Stimulated activated CD4-positive, alpha-beta T cell treated with anti-CD3 and anti-CD28 coated beads, Interleukin-2, amount 100 ng/mL, for 24 hours (primary cell): ENCODE measurements around the gene VEZF1.
"Not testable (repeated sequence)": the region's sequence is repeated elsewhere in the genome, so short reads cannot be mapped to it uniquely, and the experiment has no call there.

Experiments used
- DNase-seq, 2 donors: peaks; one replicate each; pipeline ENCODE4 v3.0.0-alpha.2; 2020

The VEZF1 gene

DNA sequence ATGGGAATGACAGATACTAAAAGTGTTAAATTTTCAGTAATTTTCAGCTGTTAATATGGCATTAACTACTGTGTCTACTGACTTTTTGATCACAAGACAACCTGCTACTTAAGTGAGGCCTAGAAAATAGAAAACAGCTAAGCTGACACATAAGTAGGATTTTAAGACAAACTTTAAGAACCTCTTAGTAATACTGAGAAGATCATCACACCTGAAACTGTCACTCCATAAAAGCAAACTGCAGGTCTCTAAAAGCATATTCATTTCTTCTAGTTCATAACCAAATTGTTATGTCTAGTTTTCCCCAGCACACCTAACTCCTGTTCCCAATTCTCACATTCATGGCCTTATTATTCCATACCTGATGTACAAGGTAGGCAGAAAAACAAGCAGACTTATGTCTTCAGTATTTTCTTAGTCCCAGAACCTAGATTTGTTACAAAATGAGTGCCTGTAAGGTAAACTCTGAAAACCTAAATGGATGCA lies 11.0 kb upstream of the VEZF1 start:
- DNase-seq = no peak

GRCh38 chr17:57997085-57997809 lies 9.2 kb upstream of the VEZF1 start:
- no peak for DNase-seq

DNA sequence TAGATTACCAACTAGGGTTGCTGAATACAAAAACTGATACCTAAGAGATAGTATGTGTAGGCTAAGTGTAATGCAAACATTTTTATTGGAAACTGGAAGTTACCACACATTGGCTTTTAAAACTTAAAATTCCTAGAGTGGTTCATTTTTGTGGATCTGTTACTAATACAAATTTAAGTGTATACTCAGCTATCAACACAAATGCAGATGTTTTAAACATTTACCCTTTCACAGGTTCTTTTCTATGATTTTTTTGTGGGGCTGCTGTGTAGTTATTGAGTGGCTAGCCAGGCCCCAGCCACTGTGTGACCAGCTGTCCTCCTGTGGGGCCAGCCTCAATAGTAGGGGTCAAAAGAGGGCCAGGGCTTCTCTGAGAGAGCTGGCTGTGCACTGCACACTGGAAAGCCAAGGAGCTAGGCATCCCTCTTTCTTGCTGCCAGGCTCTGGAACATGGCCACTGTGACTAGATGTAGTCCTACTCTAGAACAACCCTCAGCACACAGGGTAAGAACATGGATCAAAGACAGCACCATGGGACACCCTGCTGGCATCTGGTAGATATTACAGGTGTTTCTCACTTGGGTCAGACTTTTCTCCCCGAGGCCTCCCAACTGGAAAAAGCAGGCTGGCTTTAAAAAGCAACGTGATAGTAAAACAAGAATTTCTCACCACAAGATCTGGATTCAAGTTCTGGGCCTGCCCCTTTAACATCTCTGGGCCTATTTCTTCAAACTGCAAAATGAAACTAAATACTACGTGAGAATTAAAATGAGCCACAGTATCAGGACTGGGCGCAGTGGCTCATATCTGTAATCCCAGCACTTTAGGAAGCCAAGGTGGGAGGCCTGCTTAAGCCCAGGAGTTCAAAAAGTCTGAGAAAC lies 7.3 kb upstream of the VEZF1 start:
- peak; percentile 57 to 63 for DNase-seq

DNA sequence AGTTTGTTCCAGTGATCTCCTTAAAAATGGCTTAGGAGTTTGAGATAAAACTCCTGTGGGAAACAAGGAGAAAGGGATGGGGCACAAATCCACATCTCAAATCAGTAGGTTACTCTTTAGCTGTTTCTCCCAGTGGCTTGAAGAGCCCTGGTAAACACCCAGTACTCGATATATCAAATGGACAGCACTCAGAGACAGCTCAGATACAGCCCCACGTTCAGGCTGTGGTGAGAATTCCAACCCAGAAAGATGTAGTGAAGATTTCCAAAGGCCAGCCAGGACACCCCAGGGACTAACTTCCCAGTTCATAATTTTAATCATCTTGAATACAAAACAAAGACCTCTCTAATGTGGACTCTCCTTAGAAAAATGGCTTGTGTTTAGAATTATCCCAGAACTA lies 6.4 kb upstream of the VEZF1 start:
- no peak for DNase-seq

DNA sequence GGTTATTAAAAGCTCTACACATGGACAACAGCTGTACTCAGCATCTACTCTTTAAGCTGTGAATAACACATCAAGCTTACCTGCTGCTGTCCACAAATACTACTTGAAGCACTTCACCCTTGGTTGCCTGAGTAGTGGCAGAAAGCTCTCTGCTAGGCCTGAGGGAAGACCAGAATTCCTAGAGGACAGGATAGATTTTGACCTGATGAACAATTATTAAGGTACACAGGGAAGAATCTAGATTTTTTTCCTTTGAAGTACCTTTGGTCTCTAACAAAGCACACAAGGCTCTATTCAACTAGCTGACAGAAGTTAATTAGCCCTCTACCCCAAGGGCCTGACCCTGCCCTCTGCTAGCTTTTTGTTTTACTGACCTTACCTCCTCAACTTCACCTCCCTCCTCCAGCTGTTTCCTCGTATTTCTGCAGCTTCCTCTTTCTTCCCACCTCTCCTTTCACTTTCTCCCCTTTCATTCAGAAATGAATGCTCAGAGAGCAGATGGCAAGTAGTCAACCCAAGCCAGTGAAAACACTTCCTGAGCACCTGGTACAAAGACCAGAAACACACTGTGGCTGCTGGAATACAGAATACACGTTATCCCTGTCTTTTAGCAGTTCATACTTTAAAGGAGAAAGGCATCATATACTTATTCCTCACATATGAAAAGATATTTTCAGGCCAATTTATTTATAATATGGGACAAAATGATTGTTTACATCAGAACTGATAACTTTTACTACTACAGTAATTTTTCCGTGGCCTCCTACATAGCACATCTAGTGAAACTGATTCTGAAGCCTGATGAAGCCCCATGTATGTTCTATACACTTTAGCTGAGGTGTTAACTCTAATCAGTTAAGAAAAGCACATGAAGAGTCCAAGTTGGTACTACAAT lies 5.7 kb upstream of the VEZF1 start:
- DNase-seq = no peak

GRCh38 chr17:57991537-57991936 lies 3.5 kb upstream of the VEZF1 start:
- DNase-seq = no peak

DNA sequence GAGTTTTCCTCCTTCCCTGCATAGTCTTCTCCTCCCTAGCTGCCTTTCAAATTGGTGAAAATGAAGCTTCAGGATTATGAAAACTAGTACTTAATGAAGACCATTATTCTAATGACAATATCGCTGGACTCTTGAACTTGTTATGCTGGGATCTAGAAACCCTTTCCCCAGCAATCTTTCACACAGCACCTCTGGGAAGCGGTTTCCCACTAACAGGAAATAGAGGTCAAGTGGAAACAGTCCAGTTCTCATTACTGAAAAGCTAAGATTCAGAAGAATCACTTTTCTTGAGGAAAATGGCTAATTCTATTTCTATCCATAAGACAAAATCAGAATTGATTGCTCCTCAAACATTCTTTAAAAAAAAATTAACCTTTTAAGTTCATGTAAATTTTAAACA lies 2.0 kb upstream of the VEZF1 start:
- DNase-seq = no peak

DNA sequence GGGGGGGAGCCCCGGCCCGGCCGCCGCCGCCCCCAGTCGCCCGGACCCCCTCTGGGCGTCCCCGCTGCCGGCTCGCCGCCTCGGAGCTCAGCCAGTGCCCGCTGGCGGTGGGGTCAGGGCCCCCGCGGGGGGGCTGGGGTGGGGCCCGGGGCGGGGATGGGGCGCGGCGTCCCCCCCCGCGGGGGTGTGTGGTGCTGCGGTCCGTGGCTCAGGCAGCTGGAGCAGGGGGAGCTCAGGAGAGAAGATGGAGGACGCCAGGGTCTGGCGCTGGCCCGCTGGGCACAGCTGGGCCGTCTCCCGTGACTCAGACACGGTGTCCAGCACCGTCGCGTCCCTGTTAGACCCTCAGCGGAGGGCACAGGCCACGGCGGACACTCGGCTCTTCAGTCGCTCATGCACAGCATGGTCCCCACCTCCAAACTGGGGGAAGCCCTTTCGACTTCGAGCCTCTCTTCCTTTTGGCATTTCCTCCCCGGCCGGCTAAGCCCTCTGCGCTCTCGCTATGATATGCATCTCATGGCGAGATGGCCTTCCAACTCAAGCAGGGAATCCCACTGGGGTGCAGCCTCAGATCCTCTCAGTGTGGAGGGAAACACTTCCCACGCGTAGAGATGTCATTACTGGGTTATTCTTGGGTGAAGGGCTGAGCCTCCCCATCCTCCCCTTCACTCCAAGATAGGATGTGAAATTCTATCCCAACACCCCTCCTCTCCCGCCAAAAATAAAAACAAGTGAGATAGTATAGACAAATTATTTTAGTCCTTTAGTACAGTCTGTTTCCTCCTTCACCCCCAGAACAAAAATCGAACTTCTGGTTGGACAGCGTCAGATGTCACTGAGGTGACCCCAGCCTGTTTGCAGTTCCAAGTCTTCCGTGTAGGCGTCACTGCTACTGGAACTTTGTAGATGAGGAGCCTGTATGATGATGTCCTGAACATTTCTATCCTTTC lies 522 bp upstream of the VEZF1 start:
- peak; percentile 70 for DNase-seq

GRCh38 chr17:57986841-57987580 lies 1.0 kb downstream of the VEZF1 start:
- peak; percentile 44 to 47 for DNase-seq

DNA sequence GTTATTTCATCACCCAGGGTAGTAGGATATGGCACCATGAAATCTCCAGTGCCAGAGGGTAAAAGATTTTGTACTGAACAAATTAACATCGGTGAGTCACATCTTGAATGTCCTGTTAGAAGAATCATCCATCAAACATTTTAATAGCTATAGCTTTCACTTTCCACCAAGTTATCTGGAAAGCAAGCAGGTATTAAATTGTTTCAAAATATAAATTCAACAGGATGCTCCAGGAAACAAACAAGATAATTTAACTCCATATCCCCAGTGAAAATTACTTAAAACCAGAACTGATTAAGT lies 2.4 kb downstream of the VEZF1 start:
- DNase-seq = no peak

GRCh38 chr17:57984936-57985674 lies 2.9 kb downstream of the VEZF1 start:
- no peak for DNase-seq

- DNase-seq = no peak
Measured at GRCh38 chr17:57984261-57984890, 3.7 kb downstream of the VEZF1 start.

- no peak for DNase-seq
Measured at GRCh38 chr17:57983446-57983845, 4.6 kb downstream of the VEZF1 start.

- DNase-seq = no peak
Measured at GRCh38 chr17:57982452-57983170, 5.4 kb downstream of the VEZF1 start.

DNA sequence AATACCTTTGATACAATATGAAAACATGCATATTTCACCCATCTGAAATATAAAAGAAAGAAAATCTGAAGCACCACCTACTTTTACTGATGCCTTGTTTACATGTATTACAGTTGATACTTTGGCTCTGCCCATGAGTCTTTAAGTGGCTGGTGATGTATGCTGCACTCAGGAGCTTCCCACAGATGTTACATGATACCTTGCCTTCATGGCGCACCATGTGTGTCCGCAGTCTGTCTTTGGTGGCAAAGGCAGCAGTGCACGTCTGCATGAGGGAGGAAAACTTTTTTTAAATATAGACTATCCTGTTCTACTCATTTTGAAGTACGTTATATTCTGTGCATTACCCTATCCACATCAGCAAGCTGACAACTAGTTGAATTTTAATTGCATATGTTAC lies 7.5 kb downstream of the VEZF1 start:
- no peak for DNase-seq

- no peak for DNase-seq
Measured at GRCh38 chr17:57979076-57979475, 9.0 kb downstream of the VEZF1 start.

- DNase-seq = no peak
Measured at GRCh38 chr17:57976594-57976993, 11.5 kb downstream of the VEZF1 start.

DNA sequence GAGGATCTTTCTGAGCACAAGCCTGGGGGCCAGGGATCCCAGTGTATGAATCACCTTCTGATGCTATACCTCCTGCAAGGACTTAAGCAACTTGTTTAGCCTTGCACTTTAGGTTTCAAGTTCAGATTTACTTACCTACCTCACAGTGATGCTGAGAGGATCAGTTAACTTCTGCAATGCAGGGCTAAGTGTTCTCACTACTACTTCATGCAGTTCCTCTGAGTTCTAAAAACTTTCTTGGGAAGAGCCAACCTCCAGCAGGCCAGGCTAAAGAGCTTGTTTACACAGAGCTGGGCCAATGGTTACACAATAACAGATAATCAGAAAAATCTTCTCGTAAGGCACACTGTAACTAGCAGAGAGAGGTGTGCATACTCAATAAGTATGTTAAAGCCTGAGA lies 13.0 kb downstream of the VEZF1 start:
- no peak for DNase-seq

DNA sequence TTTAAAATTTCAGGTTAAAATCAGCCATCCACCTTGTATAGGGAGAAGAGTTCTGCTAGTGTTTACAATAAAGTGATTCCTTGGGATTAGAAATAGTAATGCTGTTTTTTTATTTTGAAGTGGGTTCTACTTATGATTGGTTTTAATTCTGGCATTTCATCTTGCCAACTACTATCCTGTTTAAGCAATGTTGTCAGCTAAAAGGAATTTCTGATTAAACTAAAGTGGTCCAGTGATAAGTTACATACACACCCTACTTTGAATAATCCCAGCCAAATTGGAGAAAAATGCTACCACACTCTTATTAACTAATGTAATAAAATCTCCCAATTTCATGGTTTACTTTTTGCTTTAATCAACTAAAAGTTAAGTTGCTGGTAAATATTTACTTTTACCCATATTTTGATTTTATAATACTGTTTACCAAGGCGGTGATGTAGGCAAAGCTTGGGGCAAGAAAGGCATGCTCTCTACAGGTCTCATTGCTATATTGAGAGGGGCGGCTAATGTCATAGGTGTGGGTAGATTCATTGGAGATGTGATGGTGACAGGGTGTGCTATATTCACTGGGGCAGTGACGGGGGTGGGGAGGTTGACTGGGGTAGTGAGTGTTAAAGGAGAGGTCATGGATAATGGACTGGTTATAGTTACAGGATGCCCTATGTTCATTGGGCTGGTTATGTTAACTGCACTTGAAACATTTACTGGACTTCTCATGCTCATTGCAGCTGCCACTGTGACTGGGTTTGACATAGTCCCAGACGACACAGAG lies 13.8 kb downstream of the VEZF1 start:
- not testable (repeated sequence) for DNase-seq
